NCI-H446 treated with DMSO at 0.1 percent for 48 hours (cell line): ENCODE measurements around the gene CRMP1.

ENCODE experiments used
- DNase-seq: peaks from one replicate; lab custom pipeline; 2025; lab: John Stamatoyannopoulos, UW

CRMP1 gene

DNA sequence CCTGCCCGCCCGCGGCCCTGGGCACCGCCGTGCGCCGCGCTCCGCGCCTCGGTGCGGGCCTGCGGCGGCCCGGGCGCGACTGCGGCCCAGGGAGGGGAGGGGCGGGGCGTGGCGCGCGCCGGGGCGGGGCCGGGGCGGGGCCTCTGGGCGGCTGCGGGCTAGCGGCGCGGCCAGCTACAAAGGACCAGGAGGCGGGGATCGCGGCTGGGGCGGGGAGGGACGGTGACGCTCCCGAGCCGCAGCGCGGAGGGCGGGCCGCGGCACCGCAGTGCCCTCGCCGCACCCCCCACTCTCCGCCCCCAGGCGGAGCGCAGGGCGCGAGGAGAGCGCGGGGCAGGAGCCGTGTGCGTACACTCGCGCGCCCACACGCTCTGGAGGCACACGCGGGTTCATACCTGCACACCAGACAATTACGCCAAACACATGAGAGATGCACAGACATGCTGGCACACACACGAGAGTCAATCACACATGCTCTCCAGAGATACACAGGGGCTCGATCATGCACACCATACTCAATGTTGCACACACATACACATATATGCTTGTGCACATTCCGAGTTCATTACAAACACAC, at the start of gene CRMP1:
CRMP1 (minus strand) TSS at position 83 of the 577 bp plus-strand sequence. CDS start 117 bp downstream, outside the sequence.
- peak; percentile 21 for DNase-seq

DNA sequence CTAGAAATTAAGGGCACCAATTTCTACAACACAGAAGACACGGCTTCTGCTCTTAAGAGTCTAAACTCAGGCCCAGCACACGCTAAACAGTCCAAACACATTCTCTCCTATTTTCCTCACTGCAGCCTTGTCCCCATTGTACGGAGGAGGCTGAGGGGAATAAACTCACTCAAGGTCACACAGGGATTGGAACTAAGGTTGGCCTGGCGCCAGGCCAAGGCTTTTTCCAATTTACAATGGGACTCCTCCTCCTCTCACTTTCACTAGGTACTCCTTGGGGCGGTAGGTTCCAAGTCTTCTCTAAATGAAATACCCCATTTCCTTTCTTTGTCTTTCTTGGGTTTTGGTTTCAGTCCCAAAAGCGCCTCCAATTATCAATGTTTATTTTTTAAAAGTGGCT, 48.7 kb upstream of the CRMP1 start:
- DNase-seq = no peak

DNA sequence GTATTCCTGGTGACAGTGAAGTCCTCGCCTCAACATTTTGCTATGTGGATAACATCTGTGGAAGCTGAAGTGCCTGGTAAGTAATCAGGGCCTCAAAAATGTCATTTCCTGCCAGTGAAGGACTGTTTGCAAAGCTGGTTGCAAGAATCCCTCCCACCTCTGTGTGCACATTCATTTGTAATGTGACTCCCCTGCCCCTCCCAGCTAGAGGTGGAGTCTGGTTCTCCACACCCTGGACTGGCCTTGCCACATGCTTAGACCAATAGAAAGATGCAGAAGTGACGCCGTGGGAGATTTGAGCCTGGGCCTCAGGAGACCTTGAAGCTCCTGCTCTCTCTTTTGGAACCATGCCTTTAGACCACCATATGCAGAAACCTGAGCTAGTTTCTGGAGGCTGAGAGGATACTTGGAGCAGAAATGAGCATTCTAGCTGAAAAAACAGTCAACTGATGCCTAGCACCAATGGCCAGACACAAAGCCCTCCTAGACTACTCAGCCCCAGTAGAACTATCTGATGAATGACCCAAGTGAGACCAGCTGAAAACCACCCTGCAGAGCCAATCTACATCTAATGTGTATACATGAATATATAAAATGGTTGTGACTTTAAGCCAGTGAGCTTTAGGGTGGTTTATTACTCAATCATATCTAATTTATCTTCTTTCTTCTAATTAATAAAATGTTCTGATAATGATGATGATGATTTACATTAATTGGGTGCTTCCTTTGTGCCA, 47.8 kb upstream of the CRMP1 start:
- peak; percentile 13 for DNase-seq

DNA sequence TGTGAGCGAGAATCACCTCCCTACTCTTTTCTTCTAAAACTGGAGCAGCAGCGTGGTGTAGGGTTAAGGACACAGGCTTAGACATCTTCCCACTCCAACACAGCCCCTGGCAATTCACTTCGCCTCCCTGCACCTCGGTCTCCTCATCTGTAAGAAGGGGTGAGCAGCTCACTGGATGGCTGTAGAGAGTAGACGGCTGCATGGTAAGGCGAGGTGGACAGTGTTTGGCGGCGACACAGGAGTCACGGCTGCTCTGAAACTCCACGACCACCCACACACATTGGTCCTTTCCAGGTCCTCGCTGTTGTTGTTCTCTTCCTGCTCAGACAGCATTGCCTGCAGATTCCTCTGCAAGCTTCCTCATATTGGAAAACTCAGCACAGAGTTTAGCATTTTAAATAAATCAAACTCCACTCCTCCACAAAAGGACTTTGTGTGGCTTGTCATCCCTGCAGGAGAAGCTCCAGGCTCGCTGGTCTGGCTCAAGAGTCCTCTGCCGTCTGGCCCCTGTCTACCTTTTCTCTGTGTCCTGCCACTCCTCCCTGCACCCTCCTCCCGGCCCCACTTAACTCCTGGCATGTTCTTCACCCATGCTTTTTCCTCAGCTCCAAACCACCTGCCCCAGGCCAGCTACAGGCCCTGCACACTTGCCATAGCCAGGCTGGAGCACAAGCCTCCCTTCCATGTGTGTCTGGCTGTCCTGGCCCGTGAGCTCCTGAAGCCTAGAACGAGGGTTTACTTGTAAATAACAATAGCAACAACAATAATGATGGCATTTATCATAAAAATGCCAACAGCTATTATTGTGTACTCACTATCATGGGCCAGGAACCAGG, 41.3 kb upstream of the CRMP1 start:
- no peak for DNase-seq

DNA sequence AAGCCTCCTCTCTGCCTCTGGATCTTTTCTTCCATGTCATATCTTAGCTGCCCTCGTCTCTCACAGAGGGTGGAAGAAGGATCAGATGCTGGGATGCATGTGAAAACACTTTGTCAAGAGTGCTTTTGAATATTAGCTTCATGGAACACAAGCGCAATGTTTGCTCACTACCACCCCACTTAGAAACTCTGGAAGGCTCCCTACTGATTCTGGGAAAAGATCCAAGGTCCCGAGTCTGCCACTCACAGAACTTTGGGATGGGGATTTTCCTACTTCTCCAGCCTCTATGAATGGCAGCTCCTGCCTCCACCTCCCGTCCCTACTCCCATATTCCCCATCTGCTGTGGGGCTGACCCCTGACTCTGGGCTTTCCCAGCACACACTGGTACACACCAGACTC, 40.2 kb upstream of the CRMP1 start:
- DNase-seq = peak; percentile 33

DNA sequence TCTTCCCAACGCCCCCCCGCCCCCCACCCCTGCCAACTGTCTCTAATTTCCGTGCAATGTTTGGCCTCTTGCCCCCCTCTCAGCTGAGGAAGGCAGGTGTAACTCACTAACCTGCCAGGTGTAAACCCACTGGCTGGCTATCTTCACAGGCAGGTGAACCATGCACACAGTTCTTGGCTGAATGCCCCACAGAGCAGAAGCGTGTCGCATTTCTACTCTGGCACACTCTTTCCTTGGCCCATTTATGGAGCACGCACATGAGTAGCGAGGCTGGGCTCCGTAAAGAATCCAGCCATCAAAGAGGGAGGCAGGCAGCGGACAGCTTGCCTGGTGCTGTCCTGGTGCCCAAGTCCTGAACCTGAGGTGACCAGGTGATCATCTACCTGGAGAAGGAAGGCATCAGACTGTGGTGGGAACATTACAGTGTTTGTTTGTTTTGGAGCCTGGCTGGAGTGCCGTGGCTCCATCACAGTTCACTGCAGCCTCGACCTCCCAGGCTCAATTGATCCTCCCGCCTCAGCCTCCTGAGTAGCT, 39.2 kb upstream of the CRMP1 start:
- DNase-seq = no peak

DNA sequence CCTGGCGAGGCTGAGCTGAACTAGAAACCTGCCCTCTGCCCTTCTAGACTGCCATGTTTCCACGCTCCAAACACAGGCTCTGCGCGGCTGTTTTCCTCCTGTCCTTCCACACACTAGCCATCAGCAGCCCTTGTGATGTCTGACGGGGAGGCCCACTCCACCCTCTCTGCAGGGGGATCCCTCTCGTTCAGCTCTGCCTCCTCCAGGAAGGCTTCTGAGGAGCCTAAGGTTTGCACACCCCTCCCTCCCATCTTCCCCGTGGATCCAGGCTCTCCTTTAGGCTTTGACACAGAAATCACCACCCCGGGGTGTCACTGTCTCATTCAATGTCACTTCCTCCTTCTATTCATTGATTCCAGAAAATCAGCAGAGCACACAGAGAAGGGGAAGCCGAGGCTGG, 38.6 kb upstream of the CRMP1 start:
- no peak for DNase-seq

DNA sequence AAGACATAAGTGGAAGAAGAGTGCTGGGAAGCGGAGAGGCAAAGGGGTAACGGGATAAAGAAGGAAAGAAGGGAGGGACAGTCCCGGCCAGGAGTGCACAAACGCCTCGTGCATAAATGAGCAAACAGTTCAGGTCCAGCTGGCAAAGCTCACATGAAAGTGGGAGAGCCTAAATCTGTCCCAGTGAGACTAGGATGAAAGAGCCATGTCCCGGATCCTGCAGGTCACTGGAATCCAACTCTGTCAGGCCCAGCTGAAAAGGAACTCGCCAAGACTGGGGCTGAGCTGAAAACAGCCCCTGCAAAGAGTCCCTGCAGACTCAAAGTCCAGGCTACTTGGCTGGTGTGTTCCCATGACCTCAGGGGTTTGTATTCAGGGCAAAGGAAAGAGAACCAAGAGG, 38.0 kb upstream of the CRMP1 start:
- DNase-seq = no peak

DNA sequence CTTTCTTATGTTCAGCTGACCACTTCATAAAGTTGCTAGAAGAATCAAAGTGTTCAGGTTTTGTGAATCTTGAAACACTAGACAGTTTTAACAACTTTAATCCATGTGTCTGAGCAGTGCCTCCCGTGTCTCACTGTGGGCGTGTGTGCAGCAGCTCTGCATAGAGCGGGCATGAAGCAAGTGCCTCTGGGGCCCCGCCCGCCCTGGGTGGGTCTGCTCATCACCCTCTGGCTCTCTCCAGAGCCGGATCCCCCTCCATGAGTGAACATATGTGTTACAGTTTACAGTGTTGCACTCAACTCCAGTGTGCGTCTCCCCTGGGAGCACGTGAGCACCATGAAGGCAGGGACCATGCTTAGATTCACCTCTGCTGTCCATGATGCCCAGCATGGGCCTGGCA, 37.6 kb upstream of the CRMP1 start:
- no peak for DNase-seq

DNA sequence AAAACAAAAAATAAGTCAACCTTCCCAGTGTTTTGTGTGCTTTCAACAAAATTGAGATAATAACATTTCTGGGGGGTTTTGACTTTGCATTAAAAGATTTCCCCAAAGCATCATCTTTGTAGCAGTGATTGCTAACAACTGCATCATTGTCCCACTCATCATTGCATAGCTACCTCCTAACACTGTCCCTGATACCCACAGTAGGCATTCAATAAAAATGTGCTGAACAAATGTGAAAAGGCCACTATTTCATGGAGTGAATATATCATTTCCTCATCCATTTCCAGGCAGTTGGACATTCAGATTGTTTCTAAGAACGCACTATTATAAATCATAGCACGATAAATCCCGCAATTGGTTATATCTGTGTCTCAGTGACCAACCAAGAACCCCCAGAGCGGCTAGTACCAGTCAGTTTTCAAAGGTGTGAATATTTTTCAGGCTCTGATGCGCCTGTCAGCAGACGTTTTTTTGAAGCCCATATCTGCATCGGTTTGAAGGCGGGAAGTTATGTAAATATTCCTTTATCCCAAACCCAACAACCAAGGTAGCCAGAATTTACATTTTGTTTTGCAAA, 36.0 kb upstream of the CRMP1 start:
- no peak for DNase-seq

DNA sequence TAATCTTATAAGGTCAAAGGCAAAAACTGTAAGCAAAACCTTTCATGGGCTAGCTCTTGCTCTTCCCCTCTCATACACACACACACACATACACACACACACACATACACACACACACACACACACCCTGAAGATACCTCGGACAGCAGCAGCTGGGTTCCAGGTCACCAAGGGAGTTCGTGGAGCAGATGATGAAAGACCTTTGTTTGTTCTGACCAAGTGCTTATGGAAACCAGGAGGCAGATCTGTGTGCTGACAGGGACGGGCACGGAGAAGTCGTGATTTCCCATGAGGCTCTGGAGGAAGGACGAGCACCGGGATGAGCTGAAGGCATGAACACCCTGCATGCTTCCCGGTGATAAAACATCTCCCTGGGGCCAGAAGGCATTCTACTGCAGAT, 35.4 kb upstream of the CRMP1 start:
- DNase-seq = no peak

DNA sequence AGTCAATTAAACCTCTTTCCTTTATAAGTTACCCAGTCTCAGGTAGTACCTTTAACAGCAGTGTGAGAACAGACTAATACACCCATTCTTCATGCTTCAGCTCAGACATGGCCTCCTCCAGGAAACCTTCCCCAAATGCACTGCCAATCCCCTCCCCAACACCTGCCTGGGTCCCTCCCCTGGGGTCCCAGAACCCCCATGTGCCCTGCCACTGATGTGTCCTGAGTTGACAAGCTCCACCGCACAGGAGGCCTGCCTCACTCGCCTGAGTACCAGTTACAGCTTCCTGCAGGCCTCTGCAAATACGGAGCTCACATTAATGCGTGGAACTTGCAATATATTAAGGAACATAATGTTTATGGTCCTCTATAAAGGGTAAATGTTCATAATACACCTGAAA, 34.9 kb upstream of the CRMP1 start:
- DNase-seq = no peak

DNA sequence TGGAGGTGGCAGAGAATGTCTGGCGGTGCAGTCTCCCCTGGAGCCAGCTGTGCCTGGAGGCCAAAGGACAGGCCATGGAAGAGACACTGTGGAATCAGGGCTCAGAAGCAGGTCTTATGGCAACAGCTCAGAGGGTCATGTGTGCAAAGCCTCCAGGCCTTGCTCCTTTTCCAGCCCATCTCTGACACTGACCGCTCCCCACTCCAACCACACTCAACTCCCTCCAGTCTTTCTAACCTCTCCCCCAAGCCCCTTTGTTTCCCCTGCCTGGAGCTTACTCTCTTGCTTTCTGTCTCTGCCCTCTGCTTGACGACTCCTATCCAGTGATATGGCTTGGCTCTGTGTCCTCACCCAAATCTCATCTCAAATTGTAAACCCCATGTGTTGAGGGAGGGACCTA, 34.2 kb upstream of the CRMP1 start:
- no peak for DNase-seq

DNA sequence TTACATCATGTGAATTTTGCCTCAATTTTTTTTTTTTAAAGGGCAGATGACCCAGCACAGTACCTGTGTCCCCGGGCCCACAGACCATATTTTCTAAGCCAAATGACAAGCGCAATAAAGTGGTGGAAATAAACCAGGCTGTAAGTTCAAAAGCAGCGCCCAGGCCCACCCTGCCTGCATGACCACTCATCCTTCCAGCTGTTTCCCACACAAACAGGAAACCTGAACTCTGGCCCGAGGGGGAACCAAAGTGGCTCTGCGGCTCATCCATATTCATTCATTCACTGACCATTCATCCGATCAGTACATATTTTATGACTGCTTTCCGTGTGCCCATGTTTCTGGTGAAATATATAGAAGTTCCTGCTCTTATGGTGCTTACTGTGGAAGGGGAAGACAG, 33.7 kb upstream of the CRMP1 start:
- DNase-seq = no peak

DNA sequence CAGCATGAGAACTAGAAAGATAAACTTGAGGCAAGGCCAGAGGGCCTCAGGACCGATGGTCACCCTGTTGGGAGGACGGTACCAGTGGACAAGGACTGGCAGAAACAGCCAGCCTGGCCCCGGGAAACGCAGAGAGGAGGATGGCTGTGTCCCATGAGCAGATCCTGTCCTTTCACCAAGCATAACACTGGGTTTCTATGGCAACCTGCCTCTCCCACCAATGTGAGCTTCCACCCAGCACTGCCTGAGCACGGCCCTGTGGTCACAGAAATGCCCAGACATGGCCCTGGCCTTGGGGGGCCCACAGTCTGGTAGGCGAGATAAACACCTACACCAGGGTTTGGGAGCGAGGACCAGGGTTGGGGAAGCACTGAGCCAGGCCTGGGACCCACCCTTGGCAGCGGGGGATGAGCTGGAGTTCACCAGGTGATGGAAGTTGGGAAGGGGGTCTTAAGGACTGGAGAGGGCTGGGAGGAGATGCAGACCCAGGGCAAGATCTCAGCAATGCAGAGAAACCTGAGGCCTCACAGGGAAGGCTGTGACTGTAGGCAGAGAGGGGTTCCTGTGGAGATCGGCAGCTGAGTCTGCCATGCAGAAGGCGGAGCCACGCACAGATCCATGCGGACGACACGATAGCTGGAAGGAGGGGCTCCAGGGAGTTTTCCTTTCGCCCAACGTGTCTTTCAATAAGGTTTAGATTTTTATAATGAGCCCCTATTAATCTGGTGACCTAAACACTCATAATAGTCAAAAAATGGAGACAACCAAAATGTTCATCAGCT, 32.7 kb upstream of the CRMP1 start:
- no peak for DNase-seq

DNA sequence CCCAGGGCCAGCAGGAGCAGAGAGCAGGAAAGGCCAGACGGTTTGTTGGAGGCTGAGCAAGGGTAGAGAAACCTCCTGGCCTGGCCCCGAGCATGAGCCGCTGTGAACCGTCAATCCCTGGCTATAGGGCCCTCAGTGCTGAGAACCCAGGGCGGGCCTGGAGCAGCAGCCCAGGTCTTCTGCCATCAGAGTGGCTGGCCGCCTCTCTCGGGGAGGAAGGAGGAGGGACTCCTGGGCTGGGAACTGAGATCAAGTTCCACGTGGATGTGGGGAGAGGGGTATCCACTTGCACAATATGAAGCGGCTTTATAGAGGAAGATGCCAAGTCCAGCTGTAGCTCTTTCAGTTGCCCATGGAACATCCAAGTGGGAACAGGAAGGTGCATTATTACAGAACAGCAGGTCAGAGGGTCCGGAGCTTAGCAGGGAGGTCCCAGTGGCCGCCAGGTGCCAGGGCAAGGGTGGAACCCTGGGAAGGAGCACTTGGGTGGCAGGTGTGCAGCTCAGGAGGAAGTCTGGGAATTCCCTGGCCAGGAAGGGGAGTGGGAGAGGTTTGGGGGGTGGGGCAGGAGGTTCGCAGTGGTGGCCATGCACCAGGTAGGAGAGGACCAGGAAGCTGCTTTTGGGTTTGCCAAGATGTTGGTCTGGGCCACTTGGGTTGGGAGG, 31.7 kb upstream of the CRMP1 start:
- no peak for DNase-seq

DNA sequence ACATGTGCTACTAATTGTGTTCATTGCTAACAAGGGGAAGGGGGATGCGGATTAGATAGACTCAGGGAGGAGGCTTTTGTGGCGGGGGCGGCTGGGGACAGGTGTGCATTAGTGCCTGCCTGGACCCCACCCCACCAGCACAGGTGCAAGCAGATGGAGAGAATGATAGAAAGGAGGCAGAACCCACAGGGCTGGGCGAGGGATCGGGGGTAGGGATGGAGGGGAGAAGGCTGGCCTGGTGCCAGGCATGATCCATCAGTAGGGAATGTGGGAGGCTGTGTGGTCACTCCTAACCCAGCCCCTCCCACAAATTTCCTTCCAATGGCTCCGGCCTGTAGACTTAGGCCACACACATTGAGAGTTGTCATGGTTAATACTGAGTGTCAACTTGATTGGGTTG, 30.5 kb upstream of the CRMP1 start:
- no peak for DNase-seq

DNA sequence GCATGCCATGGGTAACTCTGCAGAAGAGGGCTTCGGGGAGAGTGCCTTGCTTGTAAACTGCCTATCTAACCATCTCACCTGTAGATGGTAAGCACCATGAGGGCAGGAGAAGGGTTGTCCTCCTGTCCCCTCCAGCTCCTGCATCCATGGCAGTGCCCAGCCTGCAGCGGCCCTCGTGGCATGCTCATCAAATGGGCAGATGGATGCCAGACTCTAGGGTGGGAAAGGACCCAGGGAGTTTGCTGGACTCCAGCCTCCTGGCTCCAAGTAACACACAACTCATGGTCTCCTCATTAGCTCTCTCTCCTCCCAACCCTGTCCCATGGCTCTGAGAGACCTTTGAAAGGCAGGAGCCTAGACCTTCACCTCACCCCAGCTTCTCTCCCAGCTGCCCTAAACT, 29.7 kb upstream of the CRMP1 start:
- DNase-seq = no peak

DNA sequence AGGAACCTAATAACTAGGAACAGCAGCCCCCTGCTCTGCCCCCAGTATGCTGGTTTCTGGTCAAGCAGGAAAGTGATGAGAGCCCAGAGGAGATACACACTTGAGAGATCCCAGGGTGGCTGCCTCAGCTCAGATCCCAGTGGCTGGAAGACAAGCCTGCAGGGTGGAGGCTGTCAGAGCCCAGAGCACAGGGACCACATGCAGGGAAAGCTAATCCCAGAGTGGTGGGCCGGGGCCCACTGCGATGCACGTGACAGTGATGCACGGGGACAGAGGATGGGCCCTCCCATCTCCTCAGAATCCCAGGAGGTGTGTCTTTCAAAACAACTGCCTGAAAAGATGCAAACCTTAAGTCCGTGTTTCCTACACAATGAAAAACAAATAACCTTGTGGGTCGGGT, 29.1 kb upstream of the CRMP1 start:
- no peak for DNase-seq

DNA sequence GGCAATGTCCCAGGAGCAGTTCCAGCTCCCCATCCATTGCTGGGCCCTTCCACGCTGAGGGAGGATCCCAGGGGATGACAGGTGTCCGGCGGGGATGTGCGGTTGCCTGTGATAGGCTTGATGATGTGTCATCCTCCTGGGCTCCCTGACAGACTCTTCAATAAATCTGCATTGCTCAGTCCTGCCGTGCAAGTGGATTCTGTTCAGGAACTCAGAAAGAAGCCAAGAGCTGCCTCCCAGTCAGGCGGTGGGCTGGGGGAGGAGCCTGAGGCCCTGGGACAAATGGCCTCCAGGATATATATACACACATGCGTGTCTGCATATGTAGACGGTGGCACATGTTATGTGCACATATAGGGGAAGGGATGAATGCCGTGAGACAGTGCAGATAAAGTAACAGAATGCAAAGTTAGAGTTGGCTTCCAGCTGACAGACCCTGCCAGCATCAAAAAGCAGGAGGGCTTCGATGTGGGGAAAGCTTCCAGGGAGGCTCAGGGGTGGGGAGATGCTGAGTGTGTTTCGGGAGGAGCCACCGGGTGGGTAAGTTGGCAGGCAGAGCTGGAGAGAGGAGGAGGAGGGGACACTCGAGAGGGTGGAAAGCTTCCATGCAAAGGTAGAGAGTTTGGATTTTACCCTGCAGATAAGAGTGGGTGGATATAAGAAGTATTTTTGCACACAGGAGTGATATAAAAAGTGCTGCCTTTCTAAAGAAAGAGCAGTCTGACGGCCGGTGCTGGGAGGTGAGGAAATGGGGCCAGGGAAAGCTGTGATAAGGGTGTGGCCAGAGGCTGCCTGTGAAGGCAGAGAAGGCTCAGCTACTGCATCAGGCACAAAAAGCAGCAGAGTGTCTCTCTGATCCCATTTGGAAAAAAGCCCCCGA, 28.5 kb upstream of the CRMP1 start:
- no peak for DNase-seq
